ENCODE measurements around the gene E2F7.

DNA sequence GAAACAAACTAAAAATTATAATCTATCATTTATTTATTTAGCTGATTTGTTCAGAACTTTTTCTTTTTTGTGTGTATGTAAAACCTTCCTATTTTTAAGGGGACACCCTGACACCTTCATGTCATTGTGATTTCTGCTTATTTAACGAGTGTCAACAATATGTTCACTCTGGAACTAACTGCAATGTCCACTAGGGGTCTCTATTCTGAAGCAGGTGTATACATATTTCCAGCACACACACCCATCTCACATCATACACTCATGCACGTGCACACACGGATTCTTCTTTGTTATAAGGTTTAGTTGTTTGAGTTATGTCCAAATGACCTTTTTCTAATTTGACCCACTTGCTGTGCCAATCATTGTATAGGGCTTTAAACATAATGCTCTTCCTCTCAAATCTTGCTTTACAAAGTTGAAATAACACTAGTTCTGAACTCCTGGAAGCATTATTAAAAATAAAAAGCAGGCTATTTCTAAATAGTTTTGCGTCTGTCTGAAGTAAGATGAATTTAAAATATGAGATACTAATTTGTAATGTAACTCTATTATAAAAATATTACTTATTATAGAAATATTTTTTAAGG, 15.5 kb downstream of the E2F7 start:
- TF ChIP-seq, protein P1, sequence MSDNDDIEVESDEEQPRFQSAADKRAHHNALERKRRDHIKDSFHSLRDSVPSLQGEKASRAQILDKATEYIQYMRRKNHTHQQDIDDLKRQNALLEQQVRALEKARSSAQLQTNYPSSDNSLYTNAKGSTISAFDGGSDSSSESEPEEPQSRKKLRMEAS (IDR thresholded peaks at IDR 0.05), result peak; percentile 39; the same call in 1 of the 2 replicates
- TF ChIP-seq EP300 (IDR thresholded peaks at IDR 0.05; ENCODE audit: borderline replicate concordance), result no peak
- TF ChIP-seq YY1 (IDR thresholded peaks at IDR 0.05; ENCODE audit: low read depth), result no peak
- TF ChIP-seq, protein P2, sequence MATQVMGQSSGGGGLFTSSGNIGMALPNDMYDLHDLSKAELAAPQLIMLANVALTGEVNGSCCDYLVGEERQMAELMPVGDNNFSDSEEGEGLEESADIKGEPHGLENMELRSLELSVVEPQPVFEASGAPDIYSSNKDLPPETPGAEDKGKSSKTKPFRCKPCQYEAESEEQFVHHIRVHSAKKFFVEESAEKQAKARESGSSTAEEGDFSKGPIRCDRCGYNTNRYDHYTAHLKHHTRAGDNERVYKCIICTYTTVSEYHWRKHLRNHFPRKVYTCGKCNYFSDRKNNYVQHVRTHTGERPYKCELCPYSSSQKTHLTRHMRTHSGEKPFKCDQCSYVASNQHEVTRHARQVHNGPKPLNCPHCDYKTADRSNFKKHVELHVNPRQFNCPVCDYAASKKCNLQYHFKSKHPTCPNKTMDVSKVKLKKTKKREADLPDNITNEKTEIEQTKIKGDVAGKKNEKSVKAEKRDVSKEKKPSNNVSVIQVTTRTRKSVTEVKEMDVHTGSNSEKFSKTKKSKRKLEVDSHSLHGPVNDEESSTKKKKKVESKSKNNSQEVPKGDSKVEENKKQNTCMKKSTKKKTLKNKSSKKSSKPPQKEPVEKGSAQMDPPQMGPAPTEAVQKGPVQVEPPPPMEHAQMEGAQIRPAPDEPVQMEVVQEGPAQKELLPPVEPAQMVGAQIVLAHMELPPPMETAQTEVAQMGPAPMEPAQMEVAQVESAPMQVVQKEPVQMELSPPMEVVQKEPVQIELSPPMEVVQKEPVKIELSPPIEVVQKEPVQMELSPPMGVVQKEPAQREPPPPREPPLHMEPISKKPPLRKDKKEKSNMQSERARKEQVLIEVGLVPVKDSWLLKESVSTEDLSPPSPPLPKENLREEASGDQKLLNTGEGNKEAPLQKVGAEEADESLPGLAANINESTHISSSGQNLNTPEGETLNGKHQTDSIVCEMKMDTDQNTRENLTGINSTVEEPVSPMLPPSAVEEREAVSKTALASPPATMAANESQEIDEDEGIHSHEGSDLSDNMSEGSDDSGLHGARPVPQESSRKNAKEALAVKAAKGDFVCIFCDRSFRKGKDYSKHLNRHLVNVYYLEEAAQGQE (IDR thresholded peaks at IDR 0.05; ENCODE audit: low read depth), result no peak
- peak; percentile 65 for TF ChIP-seq RAD21 (IDR thresholded peaks at IDR 0.05; ENCODE audit: low read depth)
- TF ChIP-seq EGR1 (IDR thresholded peaks at IDR 0.05), result no peak
- TF ChIP-seq TAF1 (IDR thresholded peaks at IDR 0.05; ENCODE audit: low read depth), result no peak
- TF ChIP-seq, protein P3, sequence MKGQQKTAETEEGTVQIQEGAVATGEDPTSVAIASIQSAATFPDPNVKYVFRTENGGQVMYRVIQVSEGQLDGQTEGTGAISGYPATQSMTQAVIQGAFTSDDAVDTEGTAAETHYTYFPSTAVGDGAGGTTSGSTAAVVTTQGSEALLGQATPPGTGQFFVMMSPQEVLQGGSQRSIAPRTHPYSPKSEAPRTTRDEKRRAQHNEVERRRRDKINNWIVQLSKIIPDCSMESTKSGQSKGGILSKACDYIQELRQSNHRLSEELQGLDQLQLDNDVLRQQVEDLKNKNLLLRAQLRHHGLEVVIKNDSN (IDR thresholded peaks at IDR 0.05), result no peak

Data from Ishikawa (cell line).